ENCODE results near the gene RRP8.

RRP8 gene

GRCh38 chr11:6609502-6610015 lies 6.1 kb upstream of the RRP8 start:
- H3K27me3 ChIP-seq (ENCODE audit: insufficient read depth, poor library complexity, severe bottlenecking), result no peaks in the 10 kb centered on the region
- no peak overlapping the region for H3K27ac ChIP-seq (replicated peaks)
- TF ChIP-seq GABPA (IDR thresholded peaks at IDR 0.05; ENCODE audit: low read depth) (no peak), SPI1 (IDR thresholded peaks at IDR 0.05; ENCODE audit: borderline replicate concordance, low read depth) (no peak), POLR2AphosphoS5 (IDR thresholded peaks at IDR 0.05; ENCODE audit: low read depth) (no peak), CTCF (IDR thresholded peaks at IDR 0.05; ENCODE audit: insufficient read depth, low read length) (no peak)
- TF ChIP-seq, protein P1, sequence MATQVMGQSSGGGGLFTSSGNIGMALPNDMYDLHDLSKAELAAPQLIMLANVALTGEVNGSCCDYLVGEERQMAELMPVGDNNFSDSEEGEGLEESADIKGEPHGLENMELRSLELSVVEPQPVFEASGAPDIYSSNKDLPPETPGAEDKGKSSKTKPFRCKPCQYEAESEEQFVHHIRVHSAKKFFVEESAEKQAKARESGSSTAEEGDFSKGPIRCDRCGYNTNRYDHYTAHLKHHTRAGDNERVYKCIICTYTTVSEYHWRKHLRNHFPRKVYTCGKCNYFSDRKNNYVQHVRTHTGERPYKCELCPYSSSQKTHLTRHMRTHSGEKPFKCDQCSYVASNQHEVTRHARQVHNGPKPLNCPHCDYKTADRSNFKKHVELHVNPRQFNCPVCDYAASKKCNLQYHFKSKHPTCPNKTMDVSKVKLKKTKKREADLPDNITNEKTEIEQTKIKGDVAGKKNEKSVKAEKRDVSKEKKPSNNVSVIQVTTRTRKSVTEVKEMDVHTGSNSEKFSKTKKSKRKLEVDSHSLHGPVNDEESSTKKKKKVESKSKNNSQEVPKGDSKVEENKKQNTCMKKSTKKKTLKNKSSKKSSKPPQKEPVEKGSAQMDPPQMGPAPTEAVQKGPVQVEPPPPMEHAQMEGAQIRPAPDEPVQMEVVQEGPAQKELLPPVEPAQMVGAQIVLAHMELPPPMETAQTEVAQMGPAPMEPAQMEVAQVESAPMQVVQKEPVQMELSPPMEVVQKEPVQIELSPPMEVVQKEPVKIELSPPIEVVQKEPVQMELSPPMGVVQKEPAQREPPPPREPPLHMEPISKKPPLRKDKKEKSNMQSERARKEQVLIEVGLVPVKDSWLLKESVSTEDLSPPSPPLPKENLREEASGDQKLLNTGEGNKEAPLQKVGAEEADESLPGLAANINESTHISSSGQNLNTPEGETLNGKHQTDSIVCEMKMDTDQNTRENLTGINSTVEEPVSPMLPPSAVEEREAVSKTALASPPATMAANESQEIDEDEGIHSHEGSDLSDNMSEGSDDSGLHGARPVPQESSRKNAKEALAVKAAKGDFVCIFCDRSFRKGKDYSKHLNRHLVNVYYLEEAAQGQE (IDR thresholded peaks at IDR 0.05; ENCODE audit: insufficient replicate concordance, low read depth), result no peak
- no peak for DNase-seq (ENCODE audit: low read depth in 1 of 2, low spot score in 1 of 2)
- H3K4me3 ChIP-seq (replicated peaks; ENCODE audit: insufficient read depth, low read length), result no peak overlapping the region

GRCh38 chr11:6608726-6609501 lies 5.5 kb upstream of the RRP8 start:
- TF ChIP-seq GABPA (IDR thresholded peaks at IDR 0.05; ENCODE audit: low read depth), result no peak
- no peak for TF ChIP-seq POLR2AphosphoS5 (IDR thresholded peaks at IDR 0.05; ENCODE audit: low read depth)
- no peak for TF ChIP-seq CTCF (IDR thresholded peaks at IDR 0.05; ENCODE audit: insufficient read depth, low read length)
- TF ChIP-seq, protein P1 (IDR thresholded peaks at IDR 0.05; ENCODE audit: insufficient replicate concordance, low read depth), result no peak
- no peak for TF ChIP-seq SPI1 (IDR thresholded peaks at IDR 0.05; ENCODE audit: borderline replicate concordance, low read depth)
- Histone ChIP-seq H3K27me3 (ENCODE audit: insufficient read depth, poor library complexity, severe bottlenecking) (no peaks in the 10 kb centered on the region), H3K27ac (replicated peaks) (no peak overlapping the region), H3K4me3 (replicated peaks; ENCODE audit: insufficient read depth, low read length) (no peak overlapping the region)
- DNase-seq (ENCODE audit: low read depth in 1 of 2, low spot score in 1 of 2), result no peak

GRCh38 chr11:6608011-6608410 lies 4.6 kb upstream of the RRP8 start:
- Histone ChIP-seq H3K27ac (replicated peaks) (no peak overlapping the region), H3K27me3 (ENCODE audit: insufficient read depth, poor library complexity, severe bottlenecking) (no peaks in the 10 kb centered on the region), H3K4me3 (replicated peaks; ENCODE audit: insufficient read depth, low read length) (no peak overlapping the region)
- DNase-seq (ENCODE audit: low read depth in 1 of 2, low spot score in 1 of 2), result no peak
- TF ChIP-seq CTCF (IDR thresholded peaks at IDR 0.05; ENCODE audit: insufficient read depth, low read length) (no peak), SPI1 (IDR thresholded peaks at IDR 0.05; ENCODE audit: borderline replicate concordance, low read depth) (no peak), POLR2AphosphoS5 (IDR thresholded peaks at IDR 0.05; ENCODE audit: low read depth) (no peak), GABPA (IDR thresholded peaks at IDR 0.05; ENCODE audit: low read depth) (no peak)
- TF ChIP-seq, protein P1 (IDR thresholded peaks at IDR 0.05; ENCODE audit: insufficient replicate concordance, low read depth), result no peak

Data from HL-60 (cell line).